Choroid plexus epithelial cell (primary cell): Measurements from ENCODE around the gene VSIG10L2.

Experiments
- DNase-seq: peaks from one replicate; pipeline ENCODE4 v3.0.0-alpha.2; 2010; ENCODE audit warnings: low read depth
- H3K4me3 ChIP-seq: 2 replicates; pipeline ENCODE4 v1.5.1; 2011; ENCODE audit warnings: low read depth, mild to moderate bottlenecking, control low read depth, low read length, moderate library complexity
- CTCF ChIP-seq: conservative IDR thresholded peaks from 2 replicates; pipeline ENCODE4 v1.5.1; 2011; ENCODE audit warnings: low read depth, mild to moderate bottlenecking, control low read depth, inconsistent platforms, low read length, moderate library complexity

The VSIG10L2 gene

GRCh38 chr11:125967515-125967914 is 21.7 kb downstream of the VSIG10L2 start:
- TF ChIP-seq CTCF, result no peak
- no peak overlapping the region for H3K4me3 ChIP-seq
- no peak for DNase-seq

DNA sequence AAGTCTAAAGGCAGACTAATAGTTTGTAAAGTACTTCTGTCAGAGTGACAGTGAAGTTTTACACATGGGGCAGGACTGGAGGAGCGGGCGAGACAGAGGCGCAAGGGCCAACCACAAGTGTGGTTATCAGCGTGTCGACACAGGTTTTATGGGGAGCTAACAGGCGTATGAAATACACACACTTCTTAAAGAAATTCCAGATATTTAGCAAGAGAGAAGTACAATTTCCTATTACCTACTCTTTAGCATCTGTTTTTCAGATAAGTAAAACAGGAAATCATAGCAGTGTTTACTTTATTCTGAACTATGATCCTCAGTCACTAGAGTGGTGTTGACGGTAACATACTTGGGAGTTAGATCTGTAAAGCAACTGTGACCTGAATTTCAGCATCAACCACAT is 22.5 kb downstream of the VSIG10L2 start:
- no peak for DNase-seq
- TF ChIP-seq CTCF, result no peak

DNA sequence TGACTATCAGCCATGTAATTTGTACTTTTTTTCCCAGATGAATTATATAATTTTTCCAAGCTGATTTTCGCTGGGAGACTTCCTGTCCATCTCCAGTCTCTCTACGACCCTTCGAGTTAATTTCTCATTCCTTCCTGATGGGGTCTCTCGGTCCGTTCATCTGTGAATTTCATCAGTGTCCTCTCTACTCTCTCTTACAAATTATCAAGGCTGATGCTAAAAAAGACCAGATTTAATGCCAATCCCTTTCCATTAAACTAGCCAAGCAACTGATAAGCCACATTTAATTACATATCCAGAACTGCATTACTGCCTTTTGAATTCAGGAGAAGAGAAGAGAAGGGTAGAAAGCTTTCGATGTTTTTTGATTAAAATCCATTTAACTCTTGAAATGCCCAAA is 25.8 kb downstream of the VSIG10L2 start:
- H3K4me3 ChIP-seq, result no peak overlapping the region
- TF ChIP-seq CTCF, result no peak
- no peak for DNase-seq

More for the DNA sequence above, 22.5 kb downstream of the VSIG10L2 start:
- no peak overlapping the region for H3K4me3 ChIP-seq

DNA sequence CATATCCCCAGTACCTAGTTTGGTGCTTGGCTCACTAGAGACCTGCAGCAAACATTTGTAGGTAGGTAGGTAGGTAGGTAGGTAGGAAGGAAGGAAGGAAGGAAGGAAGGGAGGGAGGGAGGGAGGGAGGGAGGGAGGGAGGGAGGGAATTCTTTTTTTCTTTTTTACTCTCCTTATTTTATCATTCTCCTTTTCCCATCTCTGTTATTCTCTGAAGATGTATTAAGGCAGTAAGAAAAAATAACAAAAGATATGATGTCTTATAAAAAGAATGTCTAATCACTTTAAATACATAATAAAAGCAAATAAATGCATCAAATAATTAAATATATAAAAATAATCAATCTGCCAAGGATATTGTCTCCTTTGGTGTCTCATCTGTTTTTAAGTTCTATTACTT is 28.4 kb downstream of the VSIG10L2 start:
- DNase-seq, result no peak
- H3K4me3 ChIP-seq, result no peak overlapping the region
- TF ChIP-seq CTCF, result no peak

GRCh38 chr11:125975634-125976033 is 29.8 kb downstream of the VSIG10L2 start:
- no peak for TF ChIP-seq CTCF
- no peak overlapping the region for H3K4me3 ChIP-seq
- DNase-seq, result no peak

GRCh38 chr11:125976156-125976555 is 30.3 kb downstream of the VSIG10L2 start:
- DNase-seq, result no peak
- H3K4me3 ChIP-seq, result no peak overlapping the region
- TF ChIP-seq CTCF, result no peak

GRCh38 chr11:125977333-125977732 is 31.5 kb downstream of the VSIG10L2 start:
- H3K4me3 ChIP-seq, result no peak overlapping the region
- no peak for TF ChIP-seq CTCF
- no peak for DNase-seq
